Head of caudate nucleus (tissue), 42 donors: ENCODE measurements around the gene GPAM.
"Not testable (repeated sequence)": the region's sequence is repeated elsewhere in the genome, so short reads cannot be mapped to it uniquely, and the experiment has no call there.

Experiments used
- DNase-seq, 42 donors: peaks; one replicate each; pipeline versions ENCODE4 v3.0.0 to v3.0.0-alpha.2; 2020 to 2021; ENCODE audit warnings: mixed read lengths in 7 of 42
- intact Hi-C: fragments of 100-400 bp; cut with DNase I; formaldehyde crosslinking; loops from one replicate; pipeline ENCODE4 v1.15.0; 2022

GPAM gene

GRCh38 chr10:112217386-112218035 is 33.9 kb upstream of the GPAM start:
- intact Hi-C loops = no loop called here
- DNase-seq = no peak

GRCh38 chr10:112216966-112217365 is 33.4 kb upstream of the GPAM start:
- DNase-seq = no peak
- intact Hi-C loops = no loop called here

GRCh38 chr10:112216151-112216550 is 32.6 kb upstream of the GPAM start:
- intact Hi-C loops = no loop called here
- DNase-seq = no peak

- DNase-seq = no peak
- intact Hi-C loops = no loop called here
These were observed 31.8 kb upstream of the GPAM start for GRCh38 chr10:112215342-112215774.

GRCh38 chr10:112214298-112214926 is 30.8 kb upstream of the GPAM start:
- intact Hi-C loops = no loop called here
- DNase-seq = no peak

GRCh38 chr10:112213836-112214235 is 30.3 kb upstream of the GPAM start:
- DNase-seq = no peak
- intact Hi-C loops = no loop called here

GRCh38 chr10:112213098-112213823 is 29.7 kb upstream of the GPAM start:
- intact Hi-C loops = no loop called here
- DNase-seq = no peak

- intact Hi-C loops = no loop called here
- DNase-seq = peak in 5 of 42 donors; percentile 16 to 46 (median 37)
These were observed 27.1 kb upstream of the GPAM start for GRCh38 chr10:112210666-112211065.

- DNase-seq = peak in 28 of 42 donors; percentile 9 to 79 (median 34)
- intact Hi-C loops = no loop called here
These were observed 26.1 kb upstream of the GPAM start for GRCh38 chr10:112209684-112210131.

- DNase-seq = no peak
These were observed 25.4 kb upstream of the GPAM start for GRCh38 chr10:112208997-112209396.

GRCh38 chr10:112208292-112208691 is 24.7 kb upstream of the GPAM start:
- intact Hi-C loops = no loop called here
- no peak for DNase-seq

More at GRCh38 chr10:112208997-112209396, 25.4 kb upstream of the GPAM start:
- intact Hi-C loops = no loop called here

- intact Hi-C loops = no loop called here
- DNase-seq = no peak
These were observed 19.9 kb upstream of the GPAM start for GRCh38 chr10:112203328-112204076.

GRCh38 chr10:112202561-112203241 is 19.1 kb upstream of the GPAM start:
- intact Hi-C loops = no loop called here

GRCh38 chr10:112202076-112202475 is 18.5 kb upstream of the GPAM start:
- no peak for DNase-seq
- intact Hi-C loops = no loop called here

More at GRCh38 chr10:112202561-112203241, 19.1 kb upstream of the GPAM start:
- DNase-seq = no peak

GRCh38 chr10:112201334-112201733 is 17.8 kb upstream of the GPAM start:
- DNase-seq = no peak
- intact Hi-C loops = no loop called here

- DNase-seq, intact Hi-C loops: not testable (repeated sequence)
These were observed 16.7 kb upstream of the GPAM start for GRCh38 chr10:112200259-112200658.

- DNase-seq, intact Hi-C loops: not testable (repeated sequence)
These were observed 14.1 kb upstream of the GPAM start for GRCh38 chr10:112197662-112198061.

- no peak for DNase-seq
- intact Hi-C loops = no loop called here
These were observed 11.7 kb upstream of the GPAM start for GRCh38 chr10:112195224-112195623.

- intact Hi-C loops = no loop called here
- DNase-seq = no peak
These were observed 8.2 kb upstream of the GPAM start for GRCh38 chr10:112191791-112192190.
